H9 (cell line): ENCODE results near the gene FBLN7. TPM values are rescaled to one million over a fixed set of nuclear protein-coding genes. Genes with fewer than 3 reads are reported as not detected.

Source experiments
- DNase-seq: peaks from one replicate; pipeline ENCODE4 v3.0.0-alpha.2; 2017
- H2AFZ ChIP-seq: one replicate; pipeline ENCODE4 v1.6.1; 2013; ENCODE audit warnings: mild to moderate bottlenecking, low read length, control low read depth, moderate library complexity
- H2AK5ac ChIP-seq: 2 replicates; pipeline ENCODE4 v1.6.1; 2013; ENCODE audit warnings: low read length, control low read depth, mixed read lengths; ENCODE audit not compliant: insufficient read length
- H2BK120ac ChIP-seq: one replicate; pipeline ENCODE4 v1.6.1; 2013; ENCODE audit warnings: low read depth, mild to moderate bottlenecking, low read length, control low read depth, inconsistent platforms; ENCODE audit not compliant: poor library complexity, severe bottlenecking
- H2BK12ac ChIP-seq: 2 replicates; pipeline ENCODE4 v1.6.1; 2013; ENCODE audit warnings: low read length, control low read depth, mixed read lengths, low read depth; ENCODE audit not compliant: insufficient read length
- H2BK15ac ChIP-seq: 2 replicates; pipeline ENCODE4 v1.6.1; 2013; ENCODE audit warnings: low read depth, low read length, control low read depth
- H2BK20ac ChIP-seq: one replicate; pipeline ENCODE4 v1.6.1; 2013; ENCODE audit warnings: low read depth, mild to moderate bottlenecking, low read length, control low read depth, inconsistent platforms; ENCODE audit not compliant: poor library complexity, severe bottlenecking
- H2BK5ac ChIP-seq: 2 replicates; pipeline ENCODE4 v1.6.1; 2013; ENCODE audit warnings: low read length, control low read depth, mixed read lengths; ENCODE audit not compliant: insufficient read length
- H3K14ac ChIP-seq: 2 replicates; pipeline ENCODE4 v1.6.1; 2013; ENCODE audit warnings: low read length, control low read depth; ENCODE audit not compliant: insufficient read depth
- H3K18ac ChIP-seq: 2 replicates; pipeline ENCODE4 v1.6.1; 2013; ENCODE audit warnings: low read depth, mild to moderate bottlenecking, mixed read lengths, low read length, control low read depth; ENCODE audit not compliant: insufficient read length
- H3K23ac ChIP-seq: 2 replicates; pipeline ENCODE4 v1.6.1; 2013; ENCODE audit warnings: low read length, control low read depth, mixed read lengths, low read depth; ENCODE audit not compliant: insufficient read length
- H3K23me2 ChIP-seq: 2 replicates; pipeline ENCODE4 v1.6.1; 2013; ENCODE audit warnings: low read depth, mild to moderate bottlenecking, mixed read lengths, low read length, control low read depth; ENCODE audit not compliant: insufficient read length, poor library complexity, severe bottlenecking
- H3K27ac ChIP-seq: 2 replicates; pipeline ENCODE4 v1.5.1; 2013; ENCODE audit warnings: low read length, control low read depth, mixed read lengths, low read depth; ENCODE audit not compliant: insufficient read length
- H3K27me3 ChIP-seq: 2 replicates; pipeline ENCODE4 v1.6.1; 2013; ENCODE audit warnings: low read length, control low read depth, inconsistent platforms; ENCODE audit not compliant: insufficient read depth
- H3K4ac ChIP-seq: 2 replicates; pipeline ENCODE4 v1.6.1; 2013; ENCODE audit warnings: low read depth, mild to moderate bottlenecking, control low read depth, inconsistent platforms, low read length, moderate library complexity
- H3K4me1 ChIP-seq: 2 replicates; pipeline ENCODE4 v1.6.1; 2013; ENCODE audit warnings: low read length, control low read depth, inconsistent platforms; ENCODE audit not compliant: insufficient read depth
- H3K4me2 ChIP-seq: 2 replicates; pipeline ENCODE4 v1.6.1; 2013; ENCODE audit warnings: low read length, control low read depth, mixed read lengths; ENCODE audit not compliant: insufficient read length, insufficient read depth
- H3K56ac ChIP-seq: 2 replicates; pipeline ENCODE4 v1.6.1; 2013; ENCODE audit warnings: low read depth, mild to moderate bottlenecking, mixed read lengths, low read length, control low read depth; ENCODE audit not compliant: insufficient read length
- H3K79me1 ChIP-seq: 2 replicates; pipeline ENCODE4 v1.6.1; 2013; ENCODE audit warnings: low read depth, mild to moderate bottlenecking, moderate library complexity, low read length, control low read depth, inconsistent platforms; ENCODE audit not compliant: insufficient read depth, poor library complexity, severe bottlenecking
- H3K79me2 ChIP-seq: 2 replicates; pipeline ENCODE4 v1.6.1; 2013; ENCODE audit warnings: low read length, control low read depth, inconsistent platforms; ENCODE audit not compliant: insufficient read depth
- H3K9ac ChIP-seq: 2 replicates; pipeline ENCODE4 v1.6.1; 2013; ENCODE audit warnings: low read length, control low read depth, mixed read lengths; ENCODE audit not compliant: insufficient read length; ENCODE audit errors: extremely low read depth
- H3K9me3 ChIP-seq: one replicate; pipeline ENCODE4 v1.6.1; 2013; ENCODE audit warnings: low read depth, low read length, inconsistent platforms; ENCODE audit not compliant: control insufficient read depth
- H3T11ph ChIP-seq: one replicate; pipeline ENCODE4 v1.6.1; 2013; ENCODE audit warnings: mild to moderate bottlenecking, low read length, control low read depth, inconsistent platforms
- H4K20me1 ChIP-seq: one replicate; pipeline ENCODE4 v1.6.1; 2013; ENCODE audit not compliant: control insufficient read depth, insufficient read length, insufficient read depth
- H4K5ac ChIP-seq: 2 replicates; pipeline ENCODE4 v1.6.1; 2013; ENCODE audit warnings: low read depth, mild to moderate bottlenecking, mixed read lengths, low read length, control low read depth; ENCODE audit not compliant: insufficient read length
- H4K8ac ChIP-seq: replicated peaks from 2 replicates; pipeline ENCODE4 v1.6.1; 2013; ENCODE audit warnings: low read length, control low read depth, mixed read lengths, low read depth; ENCODE audit not compliant: insufficient read length
- H4K91ac ChIP-seq: 2 replicates; pipeline ENCODE4 v1.6.1; 2013; ENCODE audit warnings: low read depth, mild to moderate bottlenecking, moderate library complexity, mixed read lengths, low read length, control low read depth; ENCODE audit not compliant: insufficient read length
- H3K27ac Mint-ChIP-seq, 3 experiments: 2 replicates in 2 of 3; 3 replicates in 1 of 3; pipeline ENCODE4 v1.8.0; 2020 to 2021; ENCODE audit warnings: mixed read lengths in 3 of 3, mild to moderate bottlenecking in 1 of 3, moderate library complexity in 1 of 3
- H3K27me3 Mint-ChIP-seq: 2 replicates; pipeline ENCODE4 v1.8.0; 2021; ENCODE audit warnings: low read depth, mild to moderate bottlenecking, moderate library complexity, mixed read lengths
- H3K36me3 Mint-ChIP-seq, 3 experiments: 2 replicates in 2 of 3; 3 replicates in 1 of 3; pipeline ENCODE4 v1.8.0; 2020 to 2021; ENCODE audit warnings: low read depth in 3 of 3, mixed read lengths in 3 of 3; ENCODE audit not compliant: insufficient read depth in 1 of 3
- H3K4me1 Mint-ChIP-seq, 2 experiments: 2 replicates each; pipeline ENCODE4 v1.8.0; 2020; ENCODE audit warnings: mixed read lengths in 2 of 2
- H3K4me3 Mint-ChIP-seq, 2 experiments: 2 replicates in 1 of 2; 3 replicates in 1 of 2; pipeline ENCODE4 v1.8.0; 2020 to 2021; ENCODE audit warnings: mild to moderate bottlenecking in 2 of 2, mixed read lengths in 2 of 2, moderate library complexity in 1 of 2
- H3K9me3 Mint-ChIP-seq, 2 experiments: 2 replicates in 1 of 2; 3 replicates in 1 of 2; pipeline ENCODE4 v1.8.0; 2020; ENCODE audit warnings: mild to moderate bottlenecking in 2 of 2, mixed read lengths in 2 of 2, moderate library complexity in 1 of 2
- WGBS: extraction: QIAGEN DNeasy Blood & Tissue Kit; methylation state at CpG from one replicate; pipeline ENCODE4 v1.1.7; 2013; ENCODE audit warnings: missing lambda C conversion rate, low lambda C conversion rate, mixed read lengths; ENCODE audit not compliant: insufficient read length; ENCODE audit errors: extremely low coverage; 5-methylcytosine and 5-hydroxymethylcytosine counted together
- total RNA-seq: library from RNA; stranded (reverse); gene quantifications from 2 replicates; pipeline ENCODE4 v1.2.1, GENCODE V29; 2021
- TF ChIP-seq, protein P1 (sequence below): fragments of 200-600 bp; sonication (generic); conservative IDR thresholded peaks from 3 replicates; pipeline ENCODE4 v1.8.0; 2021; ENCODE audit warnings: antibody characterized with exemption, mild to moderate bottlenecking

The FBLN7 gene
- total RNA-seq, 1 experiment from 2014 or later: 1.3 TPM

DNA sequence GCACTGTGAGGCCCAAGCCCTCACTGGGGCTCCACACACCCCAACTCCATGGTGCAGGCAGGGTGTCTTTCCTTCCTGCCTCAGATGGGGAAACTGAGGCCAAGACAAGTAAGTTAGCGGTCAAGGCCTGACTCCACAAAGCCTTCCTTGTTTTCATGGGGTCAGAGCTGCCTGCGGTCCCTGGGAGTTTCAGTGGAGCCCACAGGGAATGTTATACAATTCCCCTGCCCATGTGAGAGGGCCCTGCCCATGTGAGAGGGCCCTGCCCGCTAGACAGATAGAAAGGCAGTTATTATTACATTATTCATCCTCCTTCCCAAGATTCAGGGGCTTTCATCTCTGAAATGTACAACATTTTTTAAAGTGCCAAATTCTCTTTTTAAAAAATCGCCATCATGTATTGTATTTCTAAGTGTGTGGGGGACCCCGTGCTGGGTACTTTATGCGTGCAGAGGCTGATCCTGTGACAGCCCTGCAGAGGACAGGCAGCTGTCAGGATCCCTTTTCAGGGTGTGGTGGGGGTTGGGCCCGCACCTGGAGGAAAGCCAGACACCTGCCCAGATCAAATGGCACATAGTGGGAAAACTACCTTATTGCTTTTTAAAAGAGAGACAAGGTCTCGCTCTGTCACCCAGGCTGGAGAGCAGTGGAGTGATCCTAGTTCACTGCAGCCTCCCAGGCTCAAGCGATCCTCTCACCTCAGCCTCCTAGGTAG is 23.4 kb downstream of the FBLN7 start:
- H4K8ac ChIP-seq: no peak overlapping the region
- no peak overlapping the region for H3K56ac ChIP-seq
- peaks cover 3 to 8% of the 10 kb centered on the region in 2 experiments for H3K4me1 Mint-ChIP-seq
- H2AK5ac ChIP-seq: no peak overlapping the region
- TF ChIP-seq, protein P1, sequence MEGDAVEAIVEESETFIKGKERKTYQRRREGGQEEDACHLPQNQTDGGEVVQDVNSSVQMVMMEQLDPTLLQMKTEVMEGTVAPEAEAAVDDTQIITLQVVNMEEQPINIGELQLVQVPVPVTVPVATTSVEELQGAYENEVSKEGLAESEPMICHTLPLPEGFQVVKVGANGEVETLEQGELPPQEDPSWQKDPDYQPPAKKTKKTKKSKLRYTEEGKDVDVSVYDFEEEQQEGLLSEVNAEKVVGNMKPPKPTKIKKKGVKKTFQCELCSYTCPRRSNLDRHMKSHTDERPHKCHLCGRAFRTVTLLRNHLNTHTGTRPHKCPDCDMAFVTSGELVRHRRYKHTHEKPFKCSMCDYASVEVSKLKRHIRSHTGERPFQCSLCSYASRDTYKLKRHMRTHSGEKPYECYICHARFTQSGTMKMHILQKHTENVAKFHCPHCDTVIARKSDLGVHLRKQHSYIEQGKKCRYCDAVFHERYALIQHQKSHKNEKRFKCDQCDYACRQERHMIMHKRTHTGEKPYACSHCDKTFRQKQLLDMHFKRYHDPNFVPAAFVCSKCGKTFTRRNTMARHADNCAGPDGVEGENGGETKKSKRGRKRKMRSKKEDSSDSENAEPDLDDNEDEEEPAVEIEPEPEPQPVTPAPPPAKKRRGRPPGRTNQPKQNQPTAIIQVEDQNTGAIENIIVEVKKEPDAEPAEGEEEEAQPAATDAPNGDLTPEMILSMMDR: no peak
- H3K23ac ChIP-seq: no peak overlapping the region
- no CpG with 5 or more reads among the region's 9 CpGs for WGBS
- no peaks in the 10 kb centered on the region for H3K36me3 Mint-ChIP-seq
- peaks cover 6% of the 10 kb centered on the region for H4K20me1 ChIP-seq
- H3K9me3 ChIP-seq: no peaks in the 10 kb centered on the region
- H3K4me1 ChIP-seq: no peaks in the 10 kb centered on the region
- H3K18ac ChIP-seq: no peak overlapping the region
- H3K9me3 Mint-ChIP-seq: no peaks in the 10 kb centered on the region
- H3K79me1 ChIP-seq: no peaks in the 10 kb centered on the region
- no peak overlapping the region for H3T11ph ChIP-seq
- H3K4me3 Mint-ChIP-seq: no peak overlapping the region
- no peaks in the 10 kb centered on the region for H3K23me2 ChIP-seq
- H2AFZ ChIP-seq: no peak overlapping the region
- no peak overlapping the region for H3K14ac ChIP-seq
- no peak overlapping the region for H3K4me2 ChIP-seq
- no peak overlapping the region for H4K5ac ChIP-seq
- H2BK20ac ChIP-seq: no peak overlapping the region
- no peaks in the 10 kb centered on the region for H3K27me3 ChIP-seq
- DNase-seq: no peak
- H3K4ac ChIP-seq: no peak overlapping the region
- no peak overlapping the region for H2BK120ac ChIP-seq
- H3K27me3 Mint-ChIP-seq: no peaks in the 10 kb centered on the region
- H4K91ac ChIP-seq: no peak overlapping the region
- no peak overlapping the region for H2BK15ac ChIP-seq
- H3K27ac Mint-ChIP-seq: no peak overlapping the region
- no peak overlapping the region for H3K9ac ChIP-seq
- H3K27ac ChIP-seq: no peak overlapping the region
- H3K79me2 ChIP-seq: no peaks in the 10 kb centered on the region
- H2BK12ac ChIP-seq: no peak overlapping the region
- H2BK5ac ChIP-seq: no peak overlapping the region
